Measurements from ENCODE around the gene C2orf81.

Gene C2orf81

DNA sequence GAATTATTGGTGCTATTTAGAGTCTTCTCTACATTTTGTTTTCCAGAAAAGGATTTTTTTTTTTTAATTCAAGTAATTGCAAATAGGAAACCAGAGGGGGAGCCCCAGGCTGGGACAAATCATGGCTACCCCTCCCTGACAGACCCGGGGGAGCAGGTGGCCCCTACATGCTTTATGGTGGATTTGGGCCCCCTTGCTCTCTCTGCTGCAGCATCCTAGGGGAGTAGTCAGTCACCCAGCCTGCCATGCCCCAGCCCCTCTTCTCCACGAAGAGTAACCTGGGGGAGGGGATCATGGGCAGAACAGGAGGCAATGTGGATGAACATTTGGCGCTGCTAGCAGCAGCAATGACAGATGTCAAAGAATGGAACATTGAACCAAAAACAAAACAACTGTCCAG, 4.6 kb downstream of the C2orf81 start:
- no peak overlapping the region for H3K27ac ChIP-seq
- no peak for TF ChIP-seq ZFX (IDR thresholded peaks at IDR 0.05)
- TF ChIP-seq, protein P1, sequence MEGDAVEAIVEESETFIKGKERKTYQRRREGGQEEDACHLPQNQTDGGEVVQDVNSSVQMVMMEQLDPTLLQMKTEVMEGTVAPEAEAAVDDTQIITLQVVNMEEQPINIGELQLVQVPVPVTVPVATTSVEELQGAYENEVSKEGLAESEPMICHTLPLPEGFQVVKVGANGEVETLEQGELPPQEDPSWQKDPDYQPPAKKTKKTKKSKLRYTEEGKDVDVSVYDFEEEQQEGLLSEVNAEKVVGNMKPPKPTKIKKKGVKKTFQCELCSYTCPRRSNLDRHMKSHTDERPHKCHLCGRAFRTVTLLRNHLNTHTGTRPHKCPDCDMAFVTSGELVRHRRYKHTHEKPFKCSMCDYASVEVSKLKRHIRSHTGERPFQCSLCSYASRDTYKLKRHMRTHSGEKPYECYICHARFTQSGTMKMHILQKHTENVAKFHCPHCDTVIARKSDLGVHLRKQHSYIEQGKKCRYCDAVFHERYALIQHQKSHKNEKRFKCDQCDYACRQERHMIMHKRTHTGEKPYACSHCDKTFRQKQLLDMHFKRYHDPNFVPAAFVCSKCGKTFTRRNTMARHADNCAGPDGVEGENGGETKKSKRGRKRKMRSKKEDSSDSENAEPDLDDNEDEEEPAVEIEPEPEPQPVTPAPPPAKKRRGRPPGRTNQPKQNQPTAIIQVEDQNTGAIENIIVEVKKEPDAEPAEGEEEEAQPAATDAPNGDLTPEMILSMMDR (conservative IDR thresholded peaks at IDR 0.05), result no peak

DNA sequence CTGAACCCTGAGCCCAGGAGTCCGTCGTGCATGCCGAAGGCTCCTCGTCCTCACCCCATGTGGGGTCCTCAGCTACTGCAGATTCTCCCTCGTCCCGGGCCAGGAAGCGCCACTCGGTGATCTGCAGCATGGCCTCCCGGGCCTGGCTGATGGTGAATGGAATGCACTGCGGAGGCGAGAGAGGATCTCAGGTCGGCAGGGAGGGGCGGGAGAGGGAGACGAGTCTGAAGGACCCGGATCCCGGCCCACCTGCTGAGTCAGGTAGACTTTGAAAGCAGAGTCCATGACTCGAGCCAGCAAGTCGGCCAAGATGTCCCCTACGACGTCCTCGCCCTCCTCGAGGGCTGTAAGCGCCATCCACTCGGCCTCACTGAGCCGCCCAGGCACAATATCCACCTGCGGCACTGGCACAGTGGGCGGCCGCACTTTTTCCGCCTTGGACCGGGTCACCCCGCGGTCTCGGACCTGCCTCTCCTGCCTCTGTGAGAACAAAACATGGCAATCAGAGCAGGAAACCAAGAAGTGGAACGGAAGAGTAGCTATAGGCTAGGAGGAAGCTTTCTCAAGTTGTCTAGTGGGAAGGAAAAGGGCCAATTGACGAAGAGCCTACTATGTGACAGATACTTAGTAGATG, 5.5 kb downstream of the C2orf81 start:
- no peak overlapping the region for H3K27ac ChIP-seq
- TF ChIP-seq, protein P1 (conservative IDR thresholded peaks at IDR 0.05), result no peak
- no peak for TF ChIP-seq ZFX (IDR thresholded peaks at IDR 0.05)

DNA sequence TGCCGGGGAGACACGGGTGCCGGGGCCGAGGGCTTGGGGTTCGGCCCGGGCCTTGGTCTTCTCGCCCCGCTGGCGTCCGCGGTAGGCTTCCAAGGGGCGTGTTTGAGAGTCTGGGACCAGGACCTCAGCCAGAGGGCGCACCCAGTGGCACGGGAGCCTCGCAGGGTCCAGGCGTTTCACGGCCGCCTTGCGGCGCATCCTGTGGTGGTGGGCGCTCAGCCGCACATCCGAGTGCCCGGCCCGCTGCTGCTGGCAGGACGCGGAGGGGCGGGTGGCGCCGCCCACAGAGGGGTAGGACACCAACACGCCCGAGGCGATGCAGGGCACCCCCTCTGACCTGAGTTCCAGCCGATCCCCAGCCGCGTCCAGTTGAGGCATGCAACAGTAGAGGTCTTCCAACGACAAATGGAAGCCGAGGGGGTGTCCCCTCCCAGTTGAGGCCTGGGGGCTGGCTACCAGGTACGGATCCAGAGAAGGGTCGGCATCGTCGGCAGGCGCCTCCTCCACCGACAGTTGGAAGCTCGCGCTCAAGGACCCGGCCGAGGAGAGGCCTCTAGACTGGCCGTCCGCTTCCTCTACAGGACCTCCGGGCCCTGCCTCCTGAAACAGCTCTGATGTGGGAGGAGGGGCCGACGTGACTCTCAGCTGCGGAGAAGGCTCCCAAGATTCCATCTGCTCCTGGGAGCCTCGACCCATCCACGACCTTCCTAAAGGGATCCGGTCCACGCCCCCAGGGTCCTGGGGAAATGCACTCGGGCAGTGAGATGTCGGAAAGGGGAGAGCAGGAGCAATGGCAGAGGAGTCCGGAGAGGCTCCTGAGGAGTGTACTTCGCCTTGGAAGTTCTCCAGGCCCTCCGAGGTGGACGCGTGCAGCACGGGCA, 6.3 kb downstream of the C2orf81 start:
- no peak for TF ChIP-seq ZFX (IDR thresholded peaks at IDR 0.05)
- TF ChIP-seq, protein P1 (conservative IDR thresholded peaks at IDR 0.05), result no peak
- H3K27ac ChIP-seq, result no peak overlapping the region

DNA sequence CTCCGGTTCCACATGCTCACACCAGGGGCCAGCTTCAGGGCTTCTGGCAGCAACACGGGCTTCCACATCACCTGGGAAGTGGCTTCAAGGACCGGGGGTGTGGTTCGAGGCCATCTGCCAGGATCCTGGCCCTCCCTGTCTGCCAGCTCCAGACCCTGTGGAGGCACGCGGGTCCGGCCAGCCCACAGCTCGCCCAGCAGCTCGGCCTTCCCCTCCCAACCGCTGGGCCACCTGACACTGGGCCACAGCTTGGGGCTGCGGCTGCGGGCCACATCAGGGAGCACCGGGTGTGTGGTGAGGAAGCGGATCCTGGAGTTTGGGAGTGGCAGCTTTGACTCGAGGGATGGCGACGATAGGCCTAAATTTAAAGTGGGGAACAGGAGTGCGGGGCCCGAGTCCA, 7.0 kb downstream of the C2orf81 start:
- H3K27ac ChIP-seq, result no peak overlapping the region
- TF ChIP-seq ZFX (IDR thresholded peaks at IDR 0.05), result no peak
- TF ChIP-seq, protein P1 (conservative IDR thresholded peaks at IDR 0.05), result no peak

DNA sequence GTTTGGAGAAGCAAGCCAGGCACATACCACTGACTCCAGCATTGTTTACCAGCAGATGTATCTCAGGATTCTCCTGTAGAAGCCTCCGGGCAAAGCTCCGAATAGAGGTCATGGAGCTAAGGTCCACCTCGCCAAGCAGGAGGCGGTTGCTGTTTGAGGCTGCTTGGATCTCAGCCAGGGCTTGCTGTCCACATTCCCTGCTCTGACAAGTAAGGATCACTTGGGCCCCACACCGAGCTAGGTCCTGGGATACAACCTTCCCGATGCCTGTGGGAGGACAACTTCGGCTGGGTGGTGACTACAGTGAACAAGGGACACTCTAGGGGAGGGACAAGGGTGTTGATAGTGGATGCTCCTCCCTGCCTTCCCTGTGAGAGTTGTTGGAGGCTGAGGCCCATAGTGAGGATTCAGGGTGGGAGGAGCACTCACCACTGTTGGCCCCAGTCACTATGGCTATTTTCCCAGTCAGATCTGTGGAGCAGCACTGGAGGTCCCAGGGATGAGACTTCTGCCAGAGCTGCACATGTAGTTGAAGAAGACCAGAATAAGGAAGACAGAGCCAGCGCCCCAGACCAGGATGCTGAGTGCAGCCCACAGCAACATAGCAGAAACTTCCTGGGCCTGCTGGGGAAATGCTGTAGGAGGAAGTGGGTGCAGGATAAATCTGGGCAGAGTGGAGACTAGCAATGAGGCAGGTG, 8.3 kb downstream of the C2orf81 start:
- TF ChIP-seq, protein P1 (conservative IDR thresholded peaks at IDR 0.05), result no peak
- no peak for TF ChIP-seq ZFX (IDR thresholded peaks at IDR 0.05)
- no peak overlapping the region for H3K27ac ChIP-seq

DNA sequence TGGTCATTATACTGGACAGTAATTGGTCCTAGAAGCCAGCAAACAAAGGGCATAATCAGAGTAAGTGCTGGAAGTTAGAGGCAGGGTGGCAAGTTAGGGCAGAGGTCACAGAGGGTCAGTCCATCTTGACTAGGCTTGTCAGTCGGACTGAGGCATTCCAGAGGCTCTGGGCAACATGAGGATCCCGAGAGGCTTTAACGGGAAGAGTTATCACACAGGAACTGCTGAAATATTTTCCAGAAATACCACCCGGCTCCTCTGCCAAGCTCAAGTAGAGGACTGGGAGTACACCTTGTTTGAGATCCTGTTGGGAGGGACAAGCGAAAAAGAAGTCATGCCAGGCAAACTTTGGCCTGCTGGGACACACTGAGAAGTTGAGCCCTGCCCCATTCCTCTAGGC, 13.7 kb downstream of the C2orf81 start:
- no peak overlapping the region for H3K27ac ChIP-seq

More for the DNA sequence above, 13.7 kb downstream of the C2orf81 start:
- TF ChIP-seq, protein P1 (conservative IDR thresholded peaks at IDR 0.05), result no peak
- TF ChIP-seq ZFX (IDR thresholded peaks at IDR 0.05), result no peak

Data from C4-2B (cell line).